OCI-LY1 (cell line): ENCODE results near the gene HNRNPLL.
A peak's percentile ranks its signal among the peaks of the same experiment; 100 is the strongest.

Experiments used
- H2AFZ ChIP-seq: fragments of 200-600 bp; sonication (generic), shearing (Covaris generic); 2 replicates; pipeline ENCODE4 v1.6.0; 2014; ENCODE audit warnings: antibody characterized with exemption, mild to moderate bottlenecking, low read length
- H3F3A ChIP-seq: fragments of 200-600 bp; sonication (generic), shearing (Covaris generic); 2 replicates; pipeline ENCODE4 v1.6.0; 2014; ENCODE audit warnings: mild to moderate bottlenecking, antibody characterized with exemption, low read length, moderate library complexity; ENCODE audit not compliant: insufficient read depth
- H3K27ac ChIP-seq: fragments of 200-600 bp; sonication (generic); 2 replicates; pipeline ENCODE4 v1.5.1; 2014; ENCODE audit warnings: low read length, mixed run types, mild to moderate bottlenecking, low read depth; ENCODE audit not compliant: poor library complexity, severe bottlenecking
- H3K27me3 ChIP-seq: fragments of 200-600 bp; sonication (generic); 2 replicates; pipeline ENCODE4 v1.6.0; 2014; ENCODE audit warnings: antibody characterized with exemption, mild to moderate bottlenecking, low read length, moderate library complexity; ENCODE audit not compliant: insufficient read depth
- H3K36me3 ChIP-seq: fragments of 200-600 bp; sonication (generic); 2 replicates; pipeline ENCODE4 v1.6.1; 2014; ENCODE audit warnings: mild to moderate bottlenecking, antibody characterized with exemption, low read length, moderate library complexity, mixed read lengths; ENCODE audit not compliant: insufficient read depth
- H3K4me1 ChIP-seq: fragments of 200-600 bp; sonication (generic); 2 replicates; pipeline ENCODE4 v1.5.1; 2014; ENCODE audit warnings: mild to moderate bottlenecking, low read length, moderate library complexity; ENCODE audit not compliant: insufficient read depth, severe bottlenecking
- H3K4me2 ChIP-seq: fragments of 200-600 bp; sonication (generic), shearing (Covaris generic); 2 replicates; pipeline ENCODE4 v1.6.1; 2014; ENCODE audit warnings: low read length
- H3K4me3 ChIP-seq: fragments of 200-600 bp; sonication (generic); 2 replicates; pipeline ENCODE4 v1.5.1; 2014; ENCODE audit warnings: low read length, low read depth, mild to moderate bottlenecking, mixed read lengths; ENCODE audit not compliant: poor library complexity, severe bottlenecking
- H3K79me2 ChIP-seq: fragments of 200-600 bp; shearing (Covaris generic); 2 replicates; pipeline ENCODE4 v1.6.1; 2016; ENCODE audit warnings: mixed run types, low read length, mixed read lengths; ENCODE audit not compliant: insufficient read depth
- H3K9ac ChIP-seq: fragments of 200-600 bp; sonication (generic), shearing (Covaris generic); 2 replicates; pipeline ENCODE4 v1.6.1; 2014; ENCODE audit warnings: mild to moderate bottlenecking, low read length, mixed read lengths
- H3K9me2 ChIP-seq: fragments of 200-600 bp; sonication (generic), shearing (Covaris generic); 2 replicates; pipeline ENCODE4 v1.6.1; 2014; ENCODE audit warnings: low read depth, mild to moderate bottlenecking, low read length, mixed read lengths
- H3K9me3 ChIP-seq: fragments of 200-600 bp; shearing (Covaris generic); 2 replicates; pipeline ENCODE4 v1.6.1; 2014; ENCODE audit warnings: low read length, mixed read lengths
- H4K20me1 ChIP-seq: fragments of 200-600 bp; sonication (generic), shearing (Covaris generic); 2 replicates; pipeline ENCODE4 v1.6.0; 2016; ENCODE audit warnings: mild to moderate bottlenecking, low read length; ENCODE audit not compliant: insufficient read depth
- EZH2 ChIP-seq: fragments of 200-600 bp; sonication (generic), shearing (Covaris generic); IDR thresholded peaks from 2 replicates; pipeline ENCODE4 v1.8.0; 2017; ENCODE audit warnings: borderline replicate concordance, mixed run types, mild to moderate bottlenecking, antibody characterized with exemption, low read length, moderate library complexity, mixed read lengths
- TF ChIP-seq, protein P1 (sequence below): fragments of 200-600 bp; sonication (generic), shearing (Covaris generic); IDR thresholded peaks from 2 replicates; pipeline ENCODE4 v1.5.1; 2017; ENCODE audit warnings: mild to moderate bottlenecking, antibody characterized with exemption, low read length, moderate library complexity, mixed read lengths

HNRNPLL gene

DNA sequence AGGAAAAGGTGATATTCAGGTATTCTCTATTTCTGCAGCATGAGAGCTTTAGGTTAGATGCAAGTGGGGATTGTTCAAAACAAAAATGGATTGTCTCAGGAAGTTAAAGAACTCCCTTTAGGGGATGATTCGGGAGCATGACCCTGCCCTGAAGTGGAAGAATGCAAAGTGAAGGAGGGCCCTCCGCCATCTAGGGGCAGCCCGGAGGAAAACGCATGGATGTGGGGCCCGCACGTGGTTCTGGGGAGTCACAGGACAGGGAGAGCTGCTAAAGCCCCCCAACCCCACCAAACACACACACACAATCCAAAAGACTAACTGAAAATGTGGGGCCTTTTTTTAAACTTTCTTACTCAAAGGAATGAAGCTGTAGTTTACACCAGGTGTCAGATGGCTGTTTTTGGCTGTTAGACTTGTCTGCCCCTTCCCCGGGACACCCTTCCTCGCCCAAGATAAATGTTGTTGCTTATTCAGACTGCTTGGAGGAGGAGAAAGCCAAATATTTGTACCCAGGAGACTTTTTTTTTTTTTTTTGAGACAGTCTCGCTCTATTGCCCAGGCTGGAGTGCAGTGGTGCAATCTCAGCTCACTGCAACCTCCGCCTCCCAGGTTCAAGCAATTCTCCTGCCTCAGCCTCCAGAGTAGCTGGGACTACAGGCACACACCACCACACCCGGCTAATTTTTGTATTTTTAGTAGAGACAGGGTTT, 78.8 kb downstream of the HNRNPLL start:
- Histone ChIP-seq H3K27me3 (no peaks in the 10 kb centered on the region), H3K4me3 (no peak overlapping the region), H3F3A (no peaks in the 10 kb centered on the region), H3K79me2 (no peaks in the 10 kb centered on the region), H4K20me1 (no peaks in the 10 kb centered on the region), H3K4me2 (no peak overlapping the region), H3K36me3 (no peaks in the 10 kb centered on the region), H3K9me3 (no peaks in the 10 kb centered on the region), H3K27ac (no peak overlapping the region), H2AFZ (no peak overlapping the region), H3K9ac (no peak overlapping the region), H3K4me1 (peaks cover 23% of the 10 kb centered on the region), H3K9me2 (no peaks in the 10 kb centered on the region)
- no peak for TF ChIP-seq EZH2
- TF ChIP-seq, protein P1, sequence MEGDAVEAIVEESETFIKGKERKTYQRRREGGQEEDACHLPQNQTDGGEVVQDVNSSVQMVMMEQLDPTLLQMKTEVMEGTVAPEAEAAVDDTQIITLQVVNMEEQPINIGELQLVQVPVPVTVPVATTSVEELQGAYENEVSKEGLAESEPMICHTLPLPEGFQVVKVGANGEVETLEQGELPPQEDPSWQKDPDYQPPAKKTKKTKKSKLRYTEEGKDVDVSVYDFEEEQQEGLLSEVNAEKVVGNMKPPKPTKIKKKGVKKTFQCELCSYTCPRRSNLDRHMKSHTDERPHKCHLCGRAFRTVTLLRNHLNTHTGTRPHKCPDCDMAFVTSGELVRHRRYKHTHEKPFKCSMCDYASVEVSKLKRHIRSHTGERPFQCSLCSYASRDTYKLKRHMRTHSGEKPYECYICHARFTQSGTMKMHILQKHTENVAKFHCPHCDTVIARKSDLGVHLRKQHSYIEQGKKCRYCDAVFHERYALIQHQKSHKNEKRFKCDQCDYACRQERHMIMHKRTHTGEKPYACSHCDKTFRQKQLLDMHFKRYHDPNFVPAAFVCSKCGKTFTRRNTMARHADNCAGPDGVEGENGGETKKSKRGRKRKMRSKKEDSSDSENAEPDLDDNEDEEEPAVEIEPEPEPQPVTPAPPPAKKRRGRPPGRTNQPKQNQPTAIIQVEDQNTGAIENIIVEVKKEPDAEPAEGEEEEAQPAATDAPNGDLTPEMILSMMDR: peak; percentile 10; the same call in 1 of the 2 replicates

DNA sequence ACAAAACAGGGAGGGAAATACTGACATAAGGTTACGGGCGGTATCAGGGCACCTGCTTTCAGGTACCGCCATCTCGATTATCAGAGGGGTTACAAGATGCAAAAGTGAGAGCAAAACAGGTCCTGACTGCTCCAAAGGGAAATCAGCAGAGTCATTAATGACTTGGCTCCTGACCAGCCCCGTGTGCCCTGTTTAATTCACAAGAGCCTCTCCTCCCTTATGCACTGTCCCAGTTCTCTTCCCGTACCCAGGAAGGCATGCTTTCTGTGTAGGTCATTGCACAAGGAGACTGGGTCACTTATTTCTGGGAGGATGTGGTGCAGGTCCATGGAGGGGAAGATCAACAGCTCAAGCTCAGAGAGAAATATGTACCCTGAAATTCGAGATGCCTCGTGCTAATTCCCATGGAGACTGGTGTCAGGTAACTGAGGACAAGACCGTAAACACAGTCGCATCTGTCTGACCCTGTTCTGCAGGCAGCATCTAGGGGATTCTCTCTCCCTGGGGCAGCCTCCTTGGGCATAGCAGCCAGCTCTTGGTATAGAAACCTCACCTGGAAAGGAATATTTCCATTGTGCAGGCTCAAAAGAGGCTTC, 79.9 kb downstream of the HNRNPLL start:
- H3K36me3 ChIP-seq: no peaks in the 10 kb centered on the region
- no peaks in the 10 kb centered on the region for H3F3A ChIP-seq
- H3K27ac ChIP-seq: no peak overlapping the region
- H2AFZ ChIP-seq: no peak overlapping the region
- no peak overlapping the region for H3K4me3 ChIP-seq
- H3K79me2 ChIP-seq: no peaks in the 10 kb centered on the region
- no peak overlapping the region for H3K9ac ChIP-seq
- H3K4me2 ChIP-seq: no peak overlapping the region
- TF ChIP-seq, protein P1: no peak
- no peak for TF ChIP-seq EZH2
- no peaks in the 10 kb centered on the region for H3K9me3 ChIP-seq
- no peaks in the 10 kb centered on the region for H3K27me3 ChIP-seq
- H3K9me2 ChIP-seq: no peaks in the 10 kb centered on the region
- H4K20me1 ChIP-seq: no peaks in the 10 kb centered on the region
- H3K4me1 ChIP-seq: peaks cover 15% of the 10 kb centered on the region

DNA sequence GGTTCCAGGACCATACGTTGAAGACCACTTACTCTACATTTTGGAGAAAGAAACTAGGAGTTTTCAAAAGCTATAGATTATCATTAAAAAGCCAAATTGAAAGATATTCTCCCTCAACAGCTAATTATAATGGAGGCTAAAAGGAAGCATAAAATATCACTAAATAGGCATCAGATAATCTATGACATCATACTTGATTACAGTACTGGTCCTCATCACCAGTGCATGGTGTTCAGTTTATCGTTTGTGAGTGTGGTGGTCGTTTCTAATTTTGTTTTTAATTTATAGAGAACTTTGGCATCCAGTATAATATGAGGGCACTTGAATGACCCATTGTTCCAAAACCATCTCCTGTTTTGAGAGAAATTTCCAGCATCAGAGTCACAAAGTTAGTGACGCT, 80.9 kb downstream of the HNRNPLL start:
- no peaks in the 10 kb centered on the region for H3K27me3 ChIP-seq
- H3K9ac ChIP-seq: no peak overlapping the region
- H3K9me3 ChIP-seq: no peaks in the 10 kb centered on the region
- no peaks in the 10 kb centered on the region for H3F3A ChIP-seq
- H3K4me3 ChIP-seq: no peak overlapping the region
- no peak overlapping the region for H2AFZ ChIP-seq
- peaks cover 6% of the 10 kb centered on the region for H3K4me1 ChIP-seq
- TF ChIP-seq EZH2: no peak
- TF ChIP-seq, protein P1: no peak
- H3K36me3 ChIP-seq: no peaks in the 10 kb centered on the region
- H3K9me2 ChIP-seq: no peaks in the 10 kb centered on the region
- H3K27ac ChIP-seq: no peak overlapping the region
- no peaks in the 10 kb centered on the region for H4K20me1 ChIP-seq
- no peaks in the 10 kb centered on the region for H3K79me2 ChIP-seq
- H3K4me2 ChIP-seq: no peak overlapping the region
